OCI-LY7 (cell line): ENCODE data around the gene ZBTB37.

ENCODE experiments used
- CTCF ChIP-seq: fragments of 200-600 bp; sonication (generic); conservative IDR thresholded peaks from 2 replicates; pipeline ENCODE4 v1.5.1; 2014; ENCODE audit warnings: mild to moderate bottlenecking, antibody characterized with exemption, low read length, moderate library complexity, mixed read lengths
- EZH2phosphoT487 ChIP-seq: fragments of 200-600 bp; sonication (generic); IDR thresholded peaks from 2 replicates; pipeline ENCODE4 v1.6.1; 2018; ENCODE audit warnings: low read depth, borderline replicate concordance, mild to moderate bottlenecking, mixed run types, antibody characterized with exemption, low read length, moderate library complexity, mixed read lengths

DNA sequence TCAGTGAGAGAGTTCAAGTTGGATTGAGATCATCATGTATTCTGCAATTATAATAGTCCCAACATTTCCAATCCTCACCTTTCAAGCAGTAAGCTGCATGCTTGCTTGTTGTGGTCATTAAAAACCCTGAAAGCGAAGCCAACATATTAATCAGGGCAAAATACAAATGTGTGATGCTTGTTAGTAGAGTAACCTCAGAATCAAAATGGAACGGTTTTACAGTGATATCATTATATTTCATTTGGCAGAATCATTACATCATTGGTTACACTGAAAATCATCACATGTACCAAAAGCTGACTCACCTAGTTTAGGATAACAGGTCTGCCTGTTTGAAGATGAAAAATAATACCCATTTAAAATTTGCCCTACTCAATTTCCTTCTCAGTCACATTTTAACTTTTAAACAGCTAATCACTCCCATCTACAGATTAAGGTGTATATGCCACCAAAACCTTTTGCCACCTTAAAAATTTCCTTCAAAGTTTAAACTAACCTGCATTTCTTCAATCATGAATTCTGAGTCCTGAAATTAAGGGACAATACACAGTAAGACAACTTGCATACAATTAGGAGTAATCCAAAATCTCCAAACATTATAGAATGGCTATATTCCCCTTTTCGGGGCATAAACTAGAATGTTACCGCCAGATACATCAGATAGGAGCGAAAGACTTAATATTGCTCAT lies 3.9 kb upstream of the ZBTB37 start:
- no peak for TF ChIP-seq CTCF
- TF ChIP-seq EZH2phosphoT487: no peak
